Caco-2 (cell line): ENCODE results near the gene TMEM184B. TPM values are rescaled to one million over a fixed set of nuclear protein-coding genes. Genes with fewer than 3 reads are reported as not detected.

Experiments used
- BruUV-seq: library from RNA; stranded (reverse); fragments of 400-500 nt; replicated peaks from 2 replicates; lab custom pipeline; 2021; lab: Mats Ljungman, UMichigan
- CTCF ChIA-PET: fragments of 300-600 bp; sonication (Branson Sonifier 250); formaldehyde crosslinking; loops from one replicate; lab custom pipeline; 2022; ENCODE audit warnings: antibody characterized with exemption; lab: Charles Lee
- POLR2A ChIA-PET: fragments of 300-600 bp; sonication (Branson Sonifier 250); formaldehyde crosslinking; loops from one replicate; lab custom pipeline; 2022; ENCODE audit warnings: antibody characterized with exemption; lab: Charles Lee
- DNase-seq, 2 experiments: peaks; one replicate each; pipeline versions ENCODE4 v3.0.0 to v3.0.0-alpha.2; 2020 to 2022
- H3K27me3 ChIP-seq: replicated peaks from 2 replicates; pipeline ENCODE4 v1.6.0; 2011; ENCODE audit warnings: low read length; ENCODE audit not compliant: control insufficient read depth, insufficient read depth
- H3K36me3 ChIP-seq: 2 replicates; pipeline ENCODE4 v1.5.1; 2011; ENCODE audit warnings: low read length; ENCODE audit not compliant: control insufficient read depth, insufficient read depth
- H3K4me1 ChIP-seq: fragments of 250-450 bp; sonication (Bioruptor Pico); 2 replicates; pipeline ENCODE4 v1.5.1; 2020; ENCODE audit warnings: mild to moderate bottlenecking
- H3K4me3 ChIP-seq: 2 replicates; pipeline ENCODE4 v1.5.1; 2011; ENCODE audit warnings: low read depth, mild to moderate bottlenecking, control low read depth, low read length
- H3K9me3 ChIP-seq: fragments of 250-450 bp; sonication (Bioruptor Pico); 2 replicates; pipeline ENCODE4 v1.5.1; 2020; ENCODE audit warnings: mild to moderate bottlenecking, moderate library complexity
- H3K27ac Mint-ChIP-seq: one replicate; pipeline ENCODE4 v1.8.0; 2022; ENCODE audit warnings: mixed read lengths; ENCODE audit not compliant: unreplicated experiment
- H3K27me3 Mint-ChIP-seq: one replicate; pipeline ENCODE4 v1.8.0; 2022; ENCODE audit warnings: mixed read lengths; ENCODE audit not compliant: insufficient read depth, unreplicated experiment
- H3K36me3 Mint-ChIP-seq: one replicate; pipeline ENCODE4 v1.8.0; 2022; ENCODE audit warnings: mild to moderate bottlenecking, mixed read lengths; ENCODE audit not compliant: insufficient read depth, unreplicated experiment
- H3K4me1 Mint-ChIP-seq: one replicate; pipeline ENCODE4 v1.8.0; 2022; ENCODE audit warnings: low read depth, mixed read lengths; ENCODE audit not compliant: unreplicated experiment
- H3K4me3 Mint-ChIP-seq: one replicate; pipeline ENCODE4 v1.8.0; 2022; ENCODE audit warnings: mild to moderate bottlenecking, moderate library complexity, mixed read lengths; ENCODE audit not compliant: unreplicated experiment
- H3K9me3 Mint-ChIP-seq: one replicate; pipeline ENCODE4 v1.8.0; 2022; ENCODE audit warnings: mixed read lengths; ENCODE audit not compliant: unreplicated experiment
- CTCF ChIP-seq, 2 experiments: fragments of 200-600 bp in 1 of 2; IDR thresholded peaks; 1 replicate in 1 of 2; 2 replicates in 1 of 2; pipeline versions ENCODE4 v1.5.1 to v1.8.0; 2011 to 2022; ENCODE audit warnings: antibody characterized with exemption in 1 of 2, control low read depth in 1 of 2, inconsistent platforms in 1 of 2, low read depth in 1 of 2, low read length in 1 of 2, mild to moderate bottlenecking in 1 of 2, moderate library complexity in 1 of 2; ENCODE audit not compliant: insufficient read depth in 1 of 2, severe bottlenecking in 1 of 2, unreplicated experiment in 1 of 2
- intact Hi-C: fragments of 100-400 bp; cut with micrococcal nuclease; formaldehyde crosslinking; loops from one replicate; pipeline ENCODE4 v1.10.0; 2022; ENCODE audit not compliant: unreplicated experiment
- total RNA-seq: library from RNA; stranded (reverse); gene quantifications from 2 replicates; pipeline ENCODE4 v1.2.3, GENCODE V29; 2022

Gene TMEM184B
- total RNA-seq, 1 experiment from 2014 or later = 53.3 TPM

GRCh38 chr22:38273135-38273826 is 471 bp upstream of the TMEM184B start:
- intact Hi-C loops = loop anchor here (1.0 kb wide), 1 partner anchor 10 kb away; no protein-coding TSS in a partner anchor
- Histone ChIP-seq H3K36me3 (0 out of 2 replicates have a peak, but pooled peaks cover 1% of the 10 kb centered on the region), H3K9me3 (no peaks in the 10 kb centered on the region), H3K27me3 (no peaks in the 10 kb centered on the region), H3K4me1 (peaks cover 5% of the 10 kb centered on the region), H3K4me3 (peak overlapping the region; percentile 97)
- Mint-ChIP-seq H3K36me3 (peaks cover 16% of the 10 kb centered on the region), H3K4me1 (peaks cover 23% of the 10 kb centered on the region), H3K4me3 (peak overlapping the region; percentile 83), H3K27ac (peak overlapping the region; percentile 75), H3K27me3 (no peaks in the 10 kb centered on the region), H3K9me3 (no peaks in the 10 kb centered on the region)
- no peak for TF ChIP-seq CTCF (IDR thresholded peaks at IDR 0.05; ENCODE audit: insufficient read depth in 1 of 2, low read depth in 1 of 2, low read length in 1 of 2, severe bottlenecking in 1 of 2, unreplicated experiment in 1 of 2)
- BruUV-seq = no TSS peak
- DNase-seq = no peak
- ChIA-PET POLR2A (no interaction called here), CTCF (no interaction called here)

GRCh38 chr22:38271927-38272372 is 860 bp downstream of the TMEM184B start:
- Mint-ChIP-seq H3K9me3 (no peaks in the 10 kb centered on the region), H3K27ac (peak overlapping the region; percentile 44), H3K36me3 (peaks cover 16% of the 10 kb centered on the region), H3K4me3 (peak overlapping the region; percentile 83), H3K27me3 (no peaks in the 10 kb centered on the region), H3K4me1 (peaks cover 18% of the 10 kb centered on the region)
- no peaks in the 10 kb centered on the region for H3K27me3 ChIP-seq
- H3K36me3 ChIP-seq = 0 out of 2 replicates have a peak, but pooled peaks cover 1% of the 10 kb centered on the region
- no peak for DNase-seq
- no peaks in the 10 kb centered on the region for H3K9me3 ChIP-seq
- peak overlapping the region; percentile 97 for H3K4me3 ChIP-seq
- intact Hi-C loops = no loop called here
- BruUV-seq = no TSS peak
- ChIA-PET POLR2A (no interaction called here), CTCF (no interaction called here)
- TF ChIP-seq CTCF (IDR thresholded peaks at IDR 0.05; ENCODE audit: insufficient read depth in 1 of 2, low read depth in 1 of 2, low read length in 1 of 2, severe bottlenecking in 1 of 2, unreplicated experiment in 1 of 2) = no peak
- H3K4me1 ChIP-seq = peaks cover 5% of the 10 kb centered on the region

GRCh38 chr22:38271101-38271500 is 1.7 kb downstream of the TMEM184B start:
- ChIA-PET POLR2A (no interaction called here), CTCF (no interaction called here)
- Mint-ChIP-seq H3K4me3 (no peak overlapping the region), H3K9me3 (no peaks in the 10 kb centered on the region), H3K4me1 (peaks cover 17% of the 10 kb centered on the region), H3K27me3 (no peaks in the 10 kb centered on the region), H3K27ac (no peak overlapping the region), H3K36me3 (peaks cover 16% of the 10 kb centered on the region)
- Histone ChIP-seq H3K9me3 (no peaks in the 10 kb centered on the region), H3K27me3 (no peaks in the 10 kb centered on the region), H3K4me1 (peaks cover 5% of the 10 kb centered on the region), H3K36me3 (0 out of 2 replicates have a peak, but pooled peaks cover 1% of the 10 kb centered on the region), H3K4me3 (no peak overlapping the region)
- TSS peak; percentile 39 for BruUV-seq
- intact Hi-C loops = no loop called here
- TF ChIP-seq CTCF (IDR thresholded peaks at IDR 0.05; ENCODE audit: insufficient read depth in 1 of 2, low read depth in 1 of 2, low read length in 1 of 2, severe bottlenecking in 1 of 2, unreplicated experiment in 1 of 2) = no peak
- DNase-seq = no peak
